ENCODE results near the gene CCDC102A.

CCDC102A gene

GRCh38 chr16:57501492-57501891 is 34.9 kb downstream of the CCDC102A start:
- TF ChIP-seq CREB1 (IDR thresholded peaks at IDR 0.05; ENCODE audit: low read depth) (no peak), CEBPB (IDR thresholded peaks at IDR 0.05) (no peak), NFIC (IDR thresholded peaks at IDR 0.05) (no peak), EGR1 (IDR thresholded peaks at IDR 0.05) (no peak), TAF1 (IDR thresholded peaks at IDR 0.05; ENCODE audit: low read depth) (no peak), TCF12 (IDR thresholded peaks at IDR 0.05; ENCODE audit: low read depth) (no peak), FOXM1 (IDR thresholded peaks at IDR 0.05; ENCODE audit: borderline replicate concordance, low read depth) (no peak), EP300 (IDR thresholded peaks at IDR 0.05; ENCODE audit: borderline replicate concordance) (no peak), ZBTB7A (IDR thresholded peaks at IDR 0.05; ENCODE audit: low read depth) (no peak), MAX (IDR thresholded peaks at IDR 0.05) (no peak), RAD21 (IDR thresholded peaks at IDR 0.05; ENCODE audit: low read depth) (no peak), TEAD4 (IDR thresholded peaks at IDR 0.05) (no peak), YY1 (IDR thresholded peaks at IDR 0.05; ENCODE audit: low read depth) (no peak)
- TF ChIP-seq, protein P1, sequence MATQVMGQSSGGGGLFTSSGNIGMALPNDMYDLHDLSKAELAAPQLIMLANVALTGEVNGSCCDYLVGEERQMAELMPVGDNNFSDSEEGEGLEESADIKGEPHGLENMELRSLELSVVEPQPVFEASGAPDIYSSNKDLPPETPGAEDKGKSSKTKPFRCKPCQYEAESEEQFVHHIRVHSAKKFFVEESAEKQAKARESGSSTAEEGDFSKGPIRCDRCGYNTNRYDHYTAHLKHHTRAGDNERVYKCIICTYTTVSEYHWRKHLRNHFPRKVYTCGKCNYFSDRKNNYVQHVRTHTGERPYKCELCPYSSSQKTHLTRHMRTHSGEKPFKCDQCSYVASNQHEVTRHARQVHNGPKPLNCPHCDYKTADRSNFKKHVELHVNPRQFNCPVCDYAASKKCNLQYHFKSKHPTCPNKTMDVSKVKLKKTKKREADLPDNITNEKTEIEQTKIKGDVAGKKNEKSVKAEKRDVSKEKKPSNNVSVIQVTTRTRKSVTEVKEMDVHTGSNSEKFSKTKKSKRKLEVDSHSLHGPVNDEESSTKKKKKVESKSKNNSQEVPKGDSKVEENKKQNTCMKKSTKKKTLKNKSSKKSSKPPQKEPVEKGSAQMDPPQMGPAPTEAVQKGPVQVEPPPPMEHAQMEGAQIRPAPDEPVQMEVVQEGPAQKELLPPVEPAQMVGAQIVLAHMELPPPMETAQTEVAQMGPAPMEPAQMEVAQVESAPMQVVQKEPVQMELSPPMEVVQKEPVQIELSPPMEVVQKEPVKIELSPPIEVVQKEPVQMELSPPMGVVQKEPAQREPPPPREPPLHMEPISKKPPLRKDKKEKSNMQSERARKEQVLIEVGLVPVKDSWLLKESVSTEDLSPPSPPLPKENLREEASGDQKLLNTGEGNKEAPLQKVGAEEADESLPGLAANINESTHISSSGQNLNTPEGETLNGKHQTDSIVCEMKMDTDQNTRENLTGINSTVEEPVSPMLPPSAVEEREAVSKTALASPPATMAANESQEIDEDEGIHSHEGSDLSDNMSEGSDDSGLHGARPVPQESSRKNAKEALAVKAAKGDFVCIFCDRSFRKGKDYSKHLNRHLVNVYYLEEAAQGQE (IDR thresholded peaks at IDR 0.05; ENCODE audit: low read depth): no peak
- TF ChIP-seq, protein P2, sequence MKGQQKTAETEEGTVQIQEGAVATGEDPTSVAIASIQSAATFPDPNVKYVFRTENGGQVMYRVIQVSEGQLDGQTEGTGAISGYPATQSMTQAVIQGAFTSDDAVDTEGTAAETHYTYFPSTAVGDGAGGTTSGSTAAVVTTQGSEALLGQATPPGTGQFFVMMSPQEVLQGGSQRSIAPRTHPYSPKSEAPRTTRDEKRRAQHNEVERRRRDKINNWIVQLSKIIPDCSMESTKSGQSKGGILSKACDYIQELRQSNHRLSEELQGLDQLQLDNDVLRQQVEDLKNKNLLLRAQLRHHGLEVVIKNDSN (IDR thresholded peaks at IDR 0.05): no peak

DNA sequence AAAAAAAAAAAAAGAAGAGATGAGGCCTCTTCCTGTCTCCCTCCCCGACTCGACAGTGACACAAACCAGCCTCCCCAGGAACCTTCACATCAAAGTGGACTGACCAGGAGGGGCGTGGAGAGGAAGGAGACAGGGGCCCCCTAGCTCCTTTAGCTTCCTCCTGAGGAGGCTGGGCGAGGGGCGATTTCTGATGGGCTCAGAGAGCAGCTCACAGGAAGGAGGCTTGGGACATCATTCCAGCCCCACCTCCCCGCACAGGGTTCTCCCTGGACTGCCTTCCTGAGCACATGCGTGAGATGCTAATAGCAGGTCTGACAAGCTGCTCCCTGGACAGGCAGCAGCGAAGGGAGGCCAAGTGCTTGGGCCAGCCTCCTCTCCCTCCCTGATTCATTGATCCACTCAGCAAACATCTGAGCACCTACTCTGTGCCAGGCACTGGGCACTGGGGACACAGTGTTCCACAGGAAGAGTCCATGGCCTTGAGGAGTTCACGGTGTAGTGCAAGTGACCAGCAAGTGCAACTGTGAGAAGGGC is 35.7 kb downstream of the CCDC102A start:
- no peak for TF ChIP-seq EP300 (IDR thresholded peaks at IDR 0.05; ENCODE audit: borderline replicate concordance)
- no peak for TF ChIP-seq RAD21 (IDR thresholded peaks at IDR 0.05; ENCODE audit: low read depth)
- no peak for TF ChIP-seq FOXM1 (IDR thresholded peaks at IDR 0.05; ENCODE audit: borderline replicate concordance, low read depth)
- TF ChIP-seq, protein P2 (IDR thresholded peaks at IDR 0.05): no peak
- TF ChIP-seq MAX (IDR thresholded peaks at IDR 0.05): no peak
- TF ChIP-seq, protein P1 (IDR thresholded peaks at IDR 0.05; ENCODE audit: low read depth): no peak
- no peak for TF ChIP-seq NFIC (IDR thresholded peaks at IDR 0.05)
- TF ChIP-seq TCF12 (IDR thresholded peaks at IDR 0.05; ENCODE audit: low read depth): no peak
- no peak for TF ChIP-seq CREB1 (IDR thresholded peaks at IDR 0.05; ENCODE audit: low read depth)
- no peak for TF ChIP-seq TAF1 (IDR thresholded peaks at IDR 0.05; ENCODE audit: low read depth)
- no peak for TF ChIP-seq YY1 (IDR thresholded peaks at IDR 0.05; ENCODE audit: low read depth)
- TF ChIP-seq EGR1 (IDR thresholded peaks at IDR 0.05): no peak
- no peak for TF ChIP-seq TEAD4 (IDR thresholded peaks at IDR 0.05)
- no peak for TF ChIP-seq CEBPB (IDR thresholded peaks at IDR 0.05)
- no peak for TF ChIP-seq ZBTB7A (IDR thresholded peaks at IDR 0.05; ENCODE audit: low read depth)

GRCh38 chr16:57498031-57498430 is 38.3 kb downstream of the CCDC102A start:
- TF ChIP-seq TAF1 (IDR thresholded peaks at IDR 0.05; ENCODE audit: low read depth) (no peak), MAX (IDR thresholded peaks at IDR 0.05) (no peak), NFIC (IDR thresholded peaks at IDR 0.05) (no peak), ZBTB7A (IDR thresholded peaks at IDR 0.05; ENCODE audit: low read depth) (no peak), EP300 (IDR thresholded peaks at IDR 0.05; ENCODE audit: borderline replicate concordance) (no peak), CREB1 (IDR thresholded peaks at IDR 0.05; ENCODE audit: low read depth) (no peak), CEBPB (IDR thresholded peaks at IDR 0.05) (no peak), EGR1 (IDR thresholded peaks at IDR 0.05) (no peak), RAD21 (IDR thresholded peaks at IDR 0.05; ENCODE audit: low read depth) (no peak), TEAD4 (IDR thresholded peaks at IDR 0.05) (no peak), YY1 (IDR thresholded peaks at IDR 0.05; ENCODE audit: low read depth) (no peak), FOXM1 (IDR thresholded peaks at IDR 0.05; ENCODE audit: borderline replicate concordance, low read depth) (no peak), TCF12 (IDR thresholded peaks at IDR 0.05; ENCODE audit: low read depth) (no peak)
- TF ChIP-seq, protein P1 (IDR thresholded peaks at IDR 0.05; ENCODE audit: low read depth): no peak
- TF ChIP-seq, protein P2 (IDR thresholded peaks at IDR 0.05): no peak
